ENCODE data around the gene IFI27L1. TPM values are rescaled to one million over a fixed set of nuclear protein-coding genes. Genes with fewer than 3 reads are reported as not detected.

Gene IFI27L1
- total and polyA plus RNA-seq, 2 experiments from 2014 or later: 9.7 to 28.6 TPM

DNA sequence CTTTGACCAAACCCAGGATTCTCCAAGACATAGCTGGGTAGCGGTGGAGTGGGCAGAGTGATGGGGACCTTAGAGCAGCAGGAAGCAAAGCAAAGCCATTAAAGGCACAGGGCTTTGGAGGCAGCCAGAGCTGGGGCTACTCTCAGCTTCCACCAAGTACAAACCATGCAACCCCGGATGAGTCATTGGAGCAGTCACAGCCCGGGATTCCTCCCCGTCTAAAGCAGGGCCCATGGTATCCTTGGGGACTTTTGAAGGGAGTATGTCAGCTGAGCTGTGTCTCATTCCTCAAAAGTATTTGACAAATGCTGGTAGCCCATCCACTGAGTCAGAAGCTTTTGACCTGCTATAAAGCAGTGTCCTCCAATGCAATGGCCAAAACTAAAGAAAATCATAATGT, 19.7 kb downstream of the IFI27L1 start (continued):
- no peak for TF ChIP-seq ZNF462 (CRISPR knock-in tag; IDR thresholded peaks at IDR 0.05)
- TF ChIP-seq NANOG (IDR thresholded peaks at IDR 0.05; ENCODE audit: borderline replicate concordance): no peak
- no peak for TF ChIP-seq CREB1 (CRISPR knock-in tag; IDR thresholded peaks at IDR 0.05; ENCODE audit: low read depth)
- no peak for TF ChIP-seq ZNF331 (CRISPR knock-in tag; IDR thresholded peaks at IDR 0.05; ENCODE audit: low read depth)
- TF ChIP-seq, protein P1, sequence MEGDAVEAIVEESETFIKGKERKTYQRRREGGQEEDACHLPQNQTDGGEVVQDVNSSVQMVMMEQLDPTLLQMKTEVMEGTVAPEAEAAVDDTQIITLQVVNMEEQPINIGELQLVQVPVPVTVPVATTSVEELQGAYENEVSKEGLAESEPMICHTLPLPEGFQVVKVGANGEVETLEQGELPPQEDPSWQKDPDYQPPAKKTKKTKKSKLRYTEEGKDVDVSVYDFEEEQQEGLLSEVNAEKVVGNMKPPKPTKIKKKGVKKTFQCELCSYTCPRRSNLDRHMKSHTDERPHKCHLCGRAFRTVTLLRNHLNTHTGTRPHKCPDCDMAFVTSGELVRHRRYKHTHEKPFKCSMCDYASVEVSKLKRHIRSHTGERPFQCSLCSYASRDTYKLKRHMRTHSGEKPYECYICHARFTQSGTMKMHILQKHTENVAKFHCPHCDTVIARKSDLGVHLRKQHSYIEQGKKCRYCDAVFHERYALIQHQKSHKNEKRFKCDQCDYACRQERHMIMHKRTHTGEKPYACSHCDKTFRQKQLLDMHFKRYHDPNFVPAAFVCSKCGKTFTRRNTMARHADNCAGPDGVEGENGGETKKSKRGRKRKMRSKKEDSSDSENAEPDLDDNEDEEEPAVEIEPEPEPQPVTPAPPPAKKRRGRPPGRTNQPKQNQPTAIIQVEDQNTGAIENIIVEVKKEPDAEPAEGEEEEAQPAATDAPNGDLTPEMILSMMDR (conservative IDR thresholded peaks at IDR 0.05; ENCODE audit: low read depth in 2 of 2): no peak
- no peak for TF ChIP-seq JUNB (IDR thresholded peaks at IDR 0.05; ENCODE audit: unreplicated experiment)
- no peak for TF ChIP-seq STAT1 (IDR thresholded peaks at IDR 0.05; ENCODE audit: unreplicated experiment)
- no peak for TF ChIP-seq ZNF114 (CRISPR knock-in tag; IDR thresholded peaks at IDR 0.05)

- Mint-ChIP-seq H3K9me3 (no peaks in the 10 kb centered on the region; the same call in 2 of the 3 replicates), H3K27ac (no peak overlapping the region), H3K4me3 (no peak overlapping the region), H3K36me3 (ENCODE audit: low read depth) (no peaks in the 10 kb centered on the region; the same call in 2 of the 3 replicates), H3K27me3 (ENCODE audit: insufficient read depth, low read depth, poor library complexity) (peaks cover 4% of the 10 kb centered on the region), H3K4me1 (peaks cover 2% of the 10 kb centered on the region; the same call in 1 of the 3 replicates)
- Histone ChIP-seq H4K20me1 (replicated peaks; ENCODE audit: insufficient read depth) (no peaks in the 10 kb centered on the region), H3K4me2 (no peak overlapping the region), H3K9me2 (ENCODE audit: insufficient read depth) (no peaks in the 10 kb centered on the region), H3K79me2 (replicated peaks; ENCODE audit: insufficient read depth) (no peaks in the 10 kb centered on the region), H3K36me3 (ENCODE audit: insufficient read depth) (no peaks in the 10 kb centered on the region), H3K4me3 (no peak overlapping the region), H3K27me3 (ENCODE audit: insufficient read depth) (no peaks in the 10 kb centered on the region), H2AFZ (no peak overlapping the region), H3F3A (replicated peaks; ENCODE audit: low read depth) (no peaks in the 10 kb centered on the region), H3K27ac (ENCODE audit: low read depth) (no peak overlapping the region), H3K4me1 (ENCODE audit: insufficient read depth) (no peaks in the 10 kb centered on the region)
- no peak for DNase-seq (ENCODE audit: low spot score)
- ATAC-seq: no peak
- TF ChIP-seq ZNF462 (CRISPR knock-in tag; IDR thresholded peaks at IDR 0.05): no peak
- no peak for TF ChIP-seq STAT1 (IDR thresholded peaks at IDR 0.05; ENCODE audit: unreplicated experiment)
These were observed 20.6 kb downstream of the IFI27L1 start for GRCh38 chr14:94101748-94102147.

Measured in GM23338 (cell line).